Limb (tissue), 2 donors: ENCODE measurements around the gene GGT1.
"Not testable (repeated sequence)": the region's sequence is repeated elsewhere in the genome, so short reads cannot be mapped to it uniquely, and the experiment has no call there.

Source experiments
- DNase-seq, 2 donors: peaks; one replicate each; pipeline ENCODE4 v3.0.0-alpha.2; 2016; ENCODE audit errors: extremely low spot score in 2 of 2

The GGT1 gene

GRCh38 chr22:24584166-24584790 lies 18.7 kb upstream of the GGT1 start:
- DNase-seq = no peak

DNA sequence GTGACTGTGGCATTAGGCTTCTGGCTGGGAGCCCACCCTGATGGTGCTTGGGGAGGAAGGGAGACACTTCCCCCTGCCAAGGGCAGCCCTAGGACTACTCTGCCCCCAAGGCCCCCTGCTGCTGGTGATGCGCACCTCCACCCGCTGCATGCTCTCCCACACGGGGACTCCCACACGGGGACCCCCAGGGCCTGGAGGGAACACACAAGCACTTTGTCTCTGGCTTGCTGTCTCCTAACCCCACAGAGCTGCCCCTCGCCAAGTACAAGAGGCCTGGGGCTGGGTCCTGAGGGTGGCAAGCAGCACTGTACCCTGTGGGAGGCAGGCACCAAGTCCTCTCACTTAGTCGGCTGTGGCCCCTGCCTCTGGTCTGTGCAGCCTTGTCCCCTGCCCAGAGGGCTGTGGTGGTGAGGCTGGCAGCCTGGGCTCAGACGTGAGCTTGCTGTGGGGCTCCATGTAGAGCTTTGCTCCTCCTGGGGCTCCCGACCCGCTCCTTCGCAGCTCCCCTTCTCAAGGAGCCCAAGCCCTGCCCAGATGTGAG lies 18.1 kb upstream of the GGT1 start:
- no peak for DNase-seq

DNA sequence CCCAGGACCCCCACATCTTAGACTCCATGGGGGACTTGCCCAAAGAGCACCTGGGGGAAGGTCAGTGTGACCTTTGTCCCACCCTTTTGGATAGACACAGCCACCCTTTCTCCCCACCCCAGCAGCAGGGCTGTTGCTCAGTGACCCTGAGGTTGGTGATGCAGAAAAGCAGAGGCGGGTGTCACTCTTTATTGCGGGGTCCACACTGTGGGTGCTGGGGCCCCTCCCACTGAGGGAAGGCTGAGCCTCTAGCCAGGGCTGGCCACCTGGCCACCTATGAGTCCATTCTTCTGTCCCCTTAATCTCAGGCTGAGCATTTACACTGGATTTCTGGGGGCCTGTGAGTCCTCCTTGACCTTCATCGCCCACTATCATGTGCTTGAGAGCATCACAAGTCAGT lies 17.5 kb upstream of the GGT1 start:
- no peak for DNase-seq

GRCh38 chr22:24585927-24586546 lies 17.0 kb upstream of the GGT1 start:
- no peak for DNase-seq

- DNase-seq = no peak
Observed at GRCh38 chr22:24587251-24587650, 15.7 kb upstream of the GGT1 start.

- no peak for DNase-seq
Observed at GRCh38 chr22:24587948-24588347, 15.0 kb upstream of the GGT1 start.

GRCh38 chr22:24588381-24588756 lies 14.6 kb upstream of the GGT1 start:
- DNase-seq = peak in 1 of 2 donors; percentile 70

DNA sequence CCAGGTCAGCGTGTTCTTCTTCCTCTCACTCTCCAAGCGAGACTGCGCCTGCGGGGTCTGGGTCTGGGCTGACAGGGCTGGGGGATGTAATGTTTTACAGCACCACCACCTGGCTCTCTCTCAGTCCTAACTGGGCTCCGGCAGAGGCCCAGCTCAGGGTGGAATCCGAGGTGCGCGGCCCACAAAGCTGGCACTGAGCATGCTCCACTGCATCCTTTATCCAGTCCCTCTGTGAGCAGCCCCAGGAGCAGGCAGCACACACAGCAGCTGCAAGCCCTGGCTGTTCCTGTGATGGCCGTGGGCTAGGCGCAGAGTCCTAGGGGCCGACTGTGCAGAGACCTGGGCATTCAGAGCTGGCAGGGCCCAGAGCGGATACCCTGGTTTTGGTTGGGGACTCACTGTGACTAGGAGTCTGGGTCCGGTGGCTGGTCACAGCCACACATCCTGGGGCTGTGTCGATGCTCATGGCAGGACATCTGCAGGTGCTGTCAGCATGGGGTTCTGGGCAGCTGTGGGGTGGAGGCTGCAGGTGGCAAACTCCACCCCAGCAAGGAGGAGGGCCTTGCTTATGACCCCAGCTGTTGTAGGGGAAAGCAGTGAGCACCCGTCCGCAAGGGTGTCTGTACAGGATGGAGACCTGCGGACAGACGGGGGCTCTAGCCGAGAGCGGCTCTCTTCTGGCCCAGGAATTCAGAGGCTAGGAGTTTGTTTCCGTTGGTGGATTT lies 14.1 kb upstream of the GGT1 start:
- no peak for DNase-seq

- no peak for DNase-seq
Observed at GRCh38 chr22:24589518-24590030, 13.4 kb upstream of the GGT1 start.

DNA sequence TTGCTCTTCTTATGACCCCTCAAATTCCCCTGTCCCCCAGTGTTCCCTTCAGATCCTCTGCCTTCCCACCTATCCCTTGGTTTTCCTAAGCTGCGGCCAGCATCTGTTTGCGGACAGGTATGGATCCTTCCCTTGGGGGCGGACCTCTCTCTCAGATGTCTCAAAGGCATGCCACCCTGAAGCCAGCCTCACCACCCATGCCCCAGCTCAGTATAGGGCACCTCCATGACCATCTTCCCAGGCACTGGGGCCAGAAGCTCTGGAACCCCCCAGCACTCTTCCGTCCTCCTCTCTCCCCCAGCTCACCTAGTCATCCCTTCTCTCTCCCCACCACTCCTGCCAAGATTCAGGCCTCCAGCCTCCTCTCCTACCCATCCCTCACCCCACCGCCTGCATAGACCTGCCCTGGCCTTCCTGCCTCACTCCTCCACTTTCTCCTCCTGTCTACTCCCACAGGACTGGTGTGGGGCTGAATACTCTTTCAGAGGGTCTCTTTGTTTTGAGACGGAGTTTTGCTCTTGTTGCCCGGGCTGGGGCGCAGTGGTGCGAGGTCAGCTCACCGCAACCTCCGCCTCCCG lies 12.3 kb upstream of the GGT1 start:
- DNase-seq = no peak

DNA sequence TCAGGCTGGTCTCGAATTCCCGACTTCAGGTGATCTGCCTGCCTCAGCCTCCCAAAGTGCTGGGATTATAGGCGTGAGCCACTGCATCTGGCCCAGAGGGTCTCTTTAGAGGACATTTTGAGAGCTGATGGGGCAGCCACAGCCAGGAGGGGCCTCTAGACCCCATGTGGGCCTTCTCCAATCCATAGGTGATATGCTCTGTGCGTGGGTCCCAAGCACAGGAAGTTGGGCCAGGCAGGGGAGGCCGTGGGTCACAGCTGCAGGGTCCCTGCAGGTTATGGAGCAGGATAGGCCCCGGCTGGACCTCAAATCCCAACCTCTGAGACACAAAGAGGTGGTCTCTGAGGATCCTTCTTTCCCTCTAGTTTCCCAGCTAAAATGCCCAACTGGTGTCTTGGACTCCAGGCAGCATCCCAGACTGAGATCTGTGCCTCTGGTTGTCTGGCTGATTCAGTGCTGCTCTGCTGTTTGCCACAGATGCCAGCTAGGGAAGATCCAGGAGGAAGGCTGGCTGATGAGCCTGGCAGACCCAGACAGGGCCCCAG lies 11.6 kb upstream of the GGT1 start:
- no peak for DNase-seq

DNA sequence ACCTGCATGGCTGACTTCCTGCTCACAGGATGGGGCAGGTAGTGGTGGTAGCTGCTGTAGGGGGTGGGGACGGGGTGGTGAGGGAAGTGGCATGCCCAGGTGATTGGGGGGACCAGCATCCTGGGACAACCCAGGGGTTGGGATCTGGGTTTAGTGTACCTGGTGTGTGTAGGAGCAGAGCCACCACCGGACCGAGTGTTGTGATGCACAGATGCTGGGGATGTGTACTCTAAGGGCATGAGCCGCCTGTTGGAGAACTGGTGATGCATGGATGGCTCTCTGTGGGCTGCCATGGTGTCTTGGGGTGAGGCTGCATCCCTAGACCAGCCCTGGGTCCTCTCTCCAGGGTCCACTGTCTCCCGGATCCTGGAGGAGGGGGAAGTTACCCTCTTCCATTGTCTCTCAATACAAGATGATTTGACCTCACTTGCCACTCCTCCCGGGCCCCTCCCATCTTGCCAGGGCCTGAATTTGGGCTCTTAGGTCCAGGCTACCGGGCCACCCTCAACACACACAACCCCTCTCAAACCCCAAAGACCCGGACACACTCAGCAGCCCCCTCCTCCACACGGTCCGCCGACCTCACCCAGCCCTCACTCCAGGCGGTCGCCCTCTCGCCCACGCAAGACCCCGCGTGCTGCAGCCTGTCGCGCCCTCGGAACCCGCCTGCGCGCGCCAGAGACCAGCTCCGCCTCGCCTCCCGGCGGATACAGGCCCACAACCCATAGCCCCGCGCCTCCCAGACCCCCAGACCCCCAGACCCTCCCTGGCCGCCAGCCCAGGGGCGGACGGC lies 10.7 kb upstream of the GGT1 start:
- DNase-seq = no peak

DNA sequence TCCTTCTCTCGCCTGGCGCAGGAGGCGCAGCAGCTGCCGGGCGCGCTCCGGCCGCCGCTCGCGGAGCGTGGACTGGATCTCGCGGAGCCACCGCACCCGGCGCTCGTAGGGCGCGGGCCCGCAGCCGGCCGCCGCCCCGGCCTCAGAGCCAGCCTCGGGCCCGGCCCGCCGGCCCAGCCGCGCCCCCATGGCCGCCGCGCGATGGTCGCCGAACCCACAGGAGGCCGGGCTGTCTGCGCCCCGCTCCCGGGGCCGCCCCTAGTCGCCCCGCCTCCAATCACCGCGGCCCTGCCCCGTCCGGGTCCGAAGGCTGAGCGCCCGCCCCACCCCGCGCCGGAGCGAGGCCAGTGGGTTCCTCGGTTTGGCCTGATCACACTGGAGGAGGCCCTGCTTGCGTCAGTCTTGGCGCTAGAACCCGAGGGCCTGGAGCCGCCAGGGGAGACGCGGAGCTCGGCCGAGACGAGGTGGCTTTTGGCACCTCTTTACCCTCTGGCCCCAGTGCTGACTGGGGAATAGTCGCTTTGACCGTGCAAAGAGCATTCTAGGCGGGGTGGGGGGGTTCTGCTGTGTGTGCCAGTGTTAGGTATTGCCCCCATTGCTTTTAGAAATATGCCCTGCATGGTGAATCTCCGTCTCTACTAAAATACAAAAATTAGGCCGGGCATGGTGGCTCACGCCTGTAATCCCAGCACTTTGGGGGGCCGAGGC lies 10.0 kb upstream of the GGT1 start, which contains the start of gene LRRC75B:
Gene LRRC75B, minus strand, starts transcription at position 223 of the 708 bp plus-strand sequence. Its CDS starts 34 bp downstream, at position 189.
- peak; percentile 61 to 90 for DNase-seq

DNA sequence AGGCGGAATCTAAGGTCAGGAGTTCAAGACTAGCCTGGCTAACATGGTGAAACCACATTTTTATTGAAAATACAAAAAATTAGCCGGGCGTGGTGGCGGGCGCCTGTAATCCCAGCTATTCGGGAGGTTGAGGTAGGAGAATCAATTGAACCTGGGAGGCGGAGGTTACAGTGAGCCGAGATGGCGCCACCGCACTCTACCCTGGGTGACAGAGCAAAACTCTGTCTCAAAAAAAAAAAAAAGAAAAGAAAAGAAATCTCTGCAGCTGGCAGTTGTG lies 9.5 kb upstream of the GGT1 start:
- DNase-seq = not testable (repeated sequence)

- peak in 1 of 2 donors; percentile 33 for DNase-seq
Observed at GRCh38 chr22:24593836-24594568, 9.0 kb upstream of the GGT1 start.

DNA sequence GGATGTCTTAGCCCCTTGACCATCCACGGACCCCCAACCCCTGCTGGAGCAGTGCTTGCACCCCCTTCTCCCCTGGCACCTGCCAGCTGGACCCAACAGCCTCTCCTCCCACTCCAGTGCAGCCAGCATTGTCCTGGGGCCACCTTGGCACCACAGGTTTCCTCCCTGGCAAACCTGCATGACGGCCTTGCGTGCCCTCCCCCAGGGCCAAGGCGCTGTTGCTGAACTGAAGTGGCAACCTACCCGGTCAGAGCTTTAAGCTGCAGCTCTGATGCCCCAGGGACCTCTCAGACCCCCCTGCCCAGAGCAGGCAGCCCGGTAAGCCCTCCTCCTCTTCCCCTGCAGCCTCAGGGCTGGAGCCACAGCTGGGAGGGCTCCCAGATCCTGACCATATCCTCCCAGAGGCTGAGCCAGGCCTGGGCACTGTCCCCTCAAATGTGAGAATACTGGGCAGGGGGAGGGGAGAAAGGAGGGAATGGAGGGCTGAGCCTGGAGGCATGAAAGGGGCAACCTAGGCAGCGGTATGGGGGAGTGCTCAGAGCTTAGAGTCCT lies 8.3 kb upstream of the GGT1 start:
- DNase-seq = no peak

GRCh38 chr22:24595228-24595627 lies 7.8 kb upstream of the GGT1 start:
- DNase-seq = no peak

- no peak for DNase-seq
Observed at GRCh38 chr22:24595863-24596262, 7.1 kb upstream of the GGT1 start.

DNA sequence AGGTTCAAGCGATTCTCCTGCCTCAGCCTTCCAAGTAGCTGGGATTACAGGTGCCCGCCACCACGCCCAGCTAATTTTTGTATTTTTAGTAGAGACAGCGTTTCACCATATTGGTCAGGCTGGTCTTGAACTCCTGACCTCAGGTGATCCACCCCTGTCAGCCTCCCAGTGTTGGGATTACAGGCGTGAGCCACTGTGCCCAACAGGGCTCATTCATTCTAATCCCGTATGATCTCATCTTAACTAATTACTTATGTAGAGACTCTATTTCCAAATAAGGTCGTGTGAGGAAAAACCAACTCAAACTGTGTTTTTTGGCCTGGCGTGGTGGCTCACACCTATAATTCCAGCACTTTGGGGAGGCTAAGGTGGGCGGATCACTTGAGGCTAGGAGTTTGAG lies 5.9 kb upstream of the GGT1 start:
- DNase-seq = not testable (repeated sequence)
